GM21576 (cell line): ENCODE measurements around the gene PDE11A.

ENCODE experiments used
- ATAC-seq: cut with Tn5 transposase; IDR thresholded peaks from one replicate; pipeline ENCODE4 v1.9.1; 2021; ENCODE audit warnings: mild to moderate bottlenecking, moderate library complexity; ENCODE audit not compliant: unreplicated experiment

Gene PDE11A

GRCh38 chr2:177705511-177706173, 366.9 kb downstream of the PDE11A start:
- no peak for ATAC-seq

DNA sequence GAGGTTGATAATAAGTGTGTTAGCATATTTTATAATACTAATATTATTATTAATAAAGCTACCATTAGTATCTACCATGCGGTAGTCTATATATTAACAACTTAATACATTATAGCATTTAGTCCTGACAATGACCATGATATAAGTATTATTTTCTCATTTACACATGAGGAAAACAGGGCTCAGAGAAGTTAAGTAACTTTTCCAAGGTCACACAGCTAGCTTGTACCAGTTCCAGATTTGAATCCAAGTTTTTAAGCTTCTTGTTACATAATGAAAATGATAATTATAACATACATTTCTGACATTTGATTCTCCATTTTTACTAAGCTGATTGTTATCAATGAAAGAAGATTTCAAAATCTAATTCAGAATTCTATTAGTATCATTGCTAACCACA, 369.4 kb downstream of the PDE11A start:
- ATAC-seq: no peak

DNA sequence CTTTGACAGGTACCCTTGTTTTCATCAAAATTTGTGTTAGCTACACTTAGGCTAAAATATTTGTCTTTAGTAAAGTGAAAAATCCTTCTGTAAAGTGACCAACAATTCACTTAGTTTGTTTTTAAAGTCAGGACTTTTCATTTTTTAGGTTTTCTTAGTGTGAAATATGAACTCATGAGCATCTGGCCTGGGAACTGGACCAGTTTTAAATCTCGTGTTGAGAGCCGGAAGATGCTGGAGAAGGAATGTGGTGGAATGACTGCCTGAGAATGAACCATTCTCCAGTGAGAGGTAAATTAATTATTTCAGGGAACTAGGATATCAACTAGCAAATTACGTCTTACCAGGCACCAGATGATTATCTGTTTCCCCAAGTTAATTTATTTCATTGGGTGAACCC, 374.3 kb downstream of the PDE11A start:
- no peak for ATAC-seq

DNA sequence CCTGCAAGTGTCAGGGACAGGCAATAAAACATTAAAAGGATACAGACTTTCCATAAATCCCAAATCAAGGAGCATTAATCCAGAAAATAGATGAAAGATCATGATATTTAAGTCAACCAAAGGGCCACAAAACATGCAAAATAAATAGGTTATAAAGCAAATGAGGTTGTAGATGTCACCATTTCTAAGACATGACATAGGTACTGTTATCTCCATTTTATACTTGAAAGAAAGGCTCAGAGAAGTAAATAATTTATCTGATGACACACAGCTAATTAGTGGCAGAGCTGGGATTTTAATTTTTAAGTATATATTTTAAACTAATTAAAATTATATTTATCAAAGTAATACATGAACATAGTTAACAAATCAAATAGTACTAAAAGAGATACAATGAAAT, 378.2 kb downstream of the PDE11A start:
- ATAC-seq: no peak

DNA sequence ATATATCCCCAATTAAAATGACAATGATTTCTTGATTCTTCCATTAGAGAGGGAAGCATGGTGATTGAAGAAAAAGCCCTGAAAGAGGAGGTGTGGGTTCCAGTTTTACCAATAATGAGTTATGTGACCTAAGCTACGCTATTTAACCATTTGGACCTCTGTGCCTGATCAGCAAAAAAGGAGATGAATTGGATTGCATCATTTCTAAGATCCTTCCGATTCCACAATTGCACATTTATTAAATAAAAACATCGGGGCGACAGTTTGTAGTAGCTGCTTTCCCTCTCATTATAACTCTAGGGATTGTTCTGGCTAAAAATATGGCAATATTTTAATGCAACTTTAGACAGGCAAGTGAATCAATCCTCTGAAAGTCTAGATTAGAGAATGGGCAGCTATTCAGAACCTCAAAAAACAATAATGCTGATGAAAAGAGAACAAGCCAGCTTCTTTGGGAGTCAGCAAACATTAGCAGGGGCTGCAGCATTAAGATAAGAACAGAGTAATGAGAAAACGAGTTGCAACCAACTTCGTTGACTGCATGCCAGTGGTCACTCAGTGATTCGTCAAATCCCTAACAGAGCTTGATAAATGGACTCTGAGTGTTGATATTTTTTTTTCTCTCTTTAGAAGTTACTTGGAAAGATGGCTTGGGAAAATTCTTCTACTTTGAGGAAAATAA, 378.8 kb downstream of the PDE11A start:
- ATAC-seq: no peak

DNA sequence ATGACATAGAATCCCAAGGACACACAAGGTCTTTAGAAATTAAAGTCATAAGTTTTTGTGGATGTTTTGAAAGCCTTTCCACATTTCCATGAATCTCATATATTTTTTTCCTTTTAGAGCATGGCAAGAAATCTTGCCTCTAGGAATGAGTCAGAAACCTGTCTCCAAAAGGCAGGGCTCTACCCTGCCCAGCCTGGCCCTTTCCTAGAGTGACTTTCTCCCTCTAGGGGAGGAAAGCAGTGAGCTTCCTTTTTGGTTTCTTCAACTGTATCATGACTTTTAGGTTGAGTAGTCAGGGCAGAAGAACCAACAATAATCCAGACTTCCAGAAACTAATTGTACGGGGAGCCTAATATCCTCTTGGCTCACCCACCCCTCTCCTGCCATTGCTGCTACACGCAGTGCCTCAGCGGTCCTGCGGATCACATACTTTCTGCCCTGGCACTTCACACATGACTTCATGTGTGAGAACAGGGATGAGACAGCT, 379.8 kb downstream of the PDE11A start:
- ATAC-seq: no peak

DNA sequence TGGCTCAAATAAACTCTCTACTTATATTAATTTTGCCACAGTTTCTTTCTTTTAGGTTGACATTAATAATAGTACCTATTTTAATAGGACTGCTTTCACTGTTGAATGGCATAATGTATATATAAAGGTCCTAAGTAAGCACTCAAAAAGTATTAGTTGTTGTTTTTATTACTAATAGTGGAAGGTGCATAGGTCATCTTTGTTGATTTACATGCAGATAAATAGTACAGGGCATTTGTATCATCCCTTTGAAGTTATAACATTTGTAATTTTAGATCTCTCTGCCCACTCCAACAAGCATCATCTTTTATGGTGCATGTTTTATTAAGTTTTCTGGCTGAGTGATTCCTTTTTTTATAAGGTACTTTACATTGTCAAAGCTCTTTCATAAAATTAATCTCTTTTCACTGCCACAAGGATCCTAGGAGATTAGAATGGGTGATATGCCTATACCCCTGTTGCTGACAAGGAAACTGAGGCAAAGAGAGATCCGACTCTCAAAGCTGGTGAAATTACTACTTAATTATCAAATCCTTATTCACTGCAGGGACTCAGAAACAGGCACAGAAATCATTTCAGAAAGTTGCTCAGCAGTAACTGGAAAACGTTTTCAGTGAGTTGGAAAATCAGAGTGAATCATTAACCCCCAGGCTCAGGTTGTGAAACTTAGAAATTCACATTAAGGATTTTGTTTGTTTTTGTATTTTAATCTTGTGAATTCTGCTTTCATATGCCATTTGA, 380.4 kb downstream of the PDE11A start:
- ATAC-seq: no peak

- ATAC-seq: no peak
These were observed 381.4 kb downstream of the PDE11A start for GRCh38 chr2:177691177-177691576.

DNA sequence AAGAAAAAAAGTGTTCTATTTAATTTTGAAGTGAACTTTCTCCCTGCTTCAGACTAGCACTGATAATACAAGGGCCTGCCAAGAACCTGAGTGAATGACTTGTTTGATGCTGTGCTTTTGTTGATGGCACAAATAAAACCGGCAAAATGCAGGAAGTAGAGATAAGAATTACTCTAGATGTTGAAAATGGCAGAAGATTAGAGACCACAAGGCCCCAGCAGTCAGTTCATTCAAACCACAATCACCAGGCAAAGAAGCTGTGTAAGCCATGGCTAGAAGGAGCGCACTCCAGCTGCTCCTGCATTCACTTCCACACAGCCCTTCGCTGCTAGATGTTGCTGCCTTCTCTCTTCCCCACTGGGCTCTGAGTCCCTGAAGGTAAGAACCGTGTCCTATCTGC, 383.0 kb downstream of the PDE11A start:
- ATAC-seq: no peak

DNA sequence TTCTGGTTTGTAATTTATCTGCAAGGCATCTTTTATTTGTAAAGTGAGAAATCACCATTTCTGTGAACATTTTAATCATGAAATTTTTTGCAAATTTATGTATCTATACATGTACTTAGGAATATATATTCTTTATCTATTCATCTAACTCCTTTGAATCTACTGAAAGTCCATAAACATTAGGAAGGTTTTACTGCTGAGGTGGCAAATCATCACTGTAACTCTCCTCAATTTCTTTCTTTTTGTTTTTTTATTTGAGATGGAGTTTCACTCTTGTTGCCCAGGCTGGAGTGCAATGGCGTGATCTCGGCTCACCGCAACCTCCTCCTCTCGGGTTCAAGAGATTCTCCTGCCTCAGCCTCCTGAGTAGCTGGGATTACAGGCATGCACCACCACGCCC, 383.7 kb downstream of the PDE11A start:
- ATAC-seq: no peak

- no peak for ATAC-seq
These were observed 388.9 kb downstream of the PDE11A start for GRCh38 chr2:177683661-177684069.

DNA sequence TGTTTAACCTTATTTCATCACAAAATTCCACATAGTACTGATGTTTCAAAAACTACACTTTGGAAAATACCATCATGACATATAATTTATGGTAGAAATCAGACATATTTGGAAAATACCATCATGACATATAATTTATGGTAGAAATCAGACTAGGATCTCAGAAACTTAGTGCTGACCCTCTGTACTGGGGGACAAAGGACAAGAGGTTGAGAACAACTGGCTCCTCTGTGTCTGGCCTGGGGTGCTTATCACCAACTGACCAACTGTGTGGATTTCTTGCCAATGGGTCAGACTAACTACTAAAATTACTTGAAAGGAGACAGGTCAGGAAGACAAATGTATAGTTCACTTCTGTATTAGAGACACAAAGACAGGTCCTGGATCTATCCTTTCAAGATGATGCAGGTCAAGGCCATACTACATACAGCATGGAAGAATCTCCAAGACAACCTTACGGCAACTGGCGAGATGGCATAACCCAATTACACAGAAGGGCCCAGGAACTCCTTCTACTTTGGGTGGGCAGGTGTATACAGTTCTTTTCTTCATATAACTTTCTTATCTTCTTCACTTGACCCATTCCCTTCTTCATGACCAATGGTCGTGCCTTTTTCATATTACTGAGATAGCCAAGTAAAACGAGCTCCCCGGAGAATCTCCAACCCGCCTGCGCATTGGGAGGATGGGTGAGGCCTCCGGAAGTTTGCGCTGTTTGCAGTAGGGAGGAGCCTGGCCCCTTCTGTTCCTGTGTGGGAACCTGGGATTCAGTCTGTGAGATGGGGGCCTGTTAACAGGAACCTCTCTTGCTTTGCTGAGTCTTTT, 389.5 kb downstream of the PDE11A start:
- ATAC-seq: no peak

DNA sequence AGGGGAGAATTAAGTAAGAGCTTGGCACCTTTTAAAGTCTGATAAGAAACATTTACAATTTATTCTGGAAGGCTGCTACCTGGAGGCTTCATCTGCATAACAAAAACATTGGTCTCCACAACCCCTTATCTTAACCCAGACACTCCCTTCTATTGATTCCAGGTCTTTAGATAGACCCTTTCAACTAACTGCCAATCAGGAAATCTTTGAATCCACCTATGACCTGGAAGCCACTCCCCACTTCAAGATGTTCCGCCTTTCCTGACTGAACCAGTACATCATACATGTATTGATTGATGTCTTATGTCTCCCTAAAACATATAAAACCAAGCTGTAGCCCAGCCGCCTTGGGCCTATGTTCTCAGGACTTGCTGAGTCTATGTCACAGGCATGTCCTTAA, 390.6 kb downstream of the PDE11A start:
- ATAC-seq: no peak

- no peak for ATAC-seq
These were observed 391.5 kb downstream of the PDE11A start for GRCh38 chr2:177680866-177681712.

DNA sequence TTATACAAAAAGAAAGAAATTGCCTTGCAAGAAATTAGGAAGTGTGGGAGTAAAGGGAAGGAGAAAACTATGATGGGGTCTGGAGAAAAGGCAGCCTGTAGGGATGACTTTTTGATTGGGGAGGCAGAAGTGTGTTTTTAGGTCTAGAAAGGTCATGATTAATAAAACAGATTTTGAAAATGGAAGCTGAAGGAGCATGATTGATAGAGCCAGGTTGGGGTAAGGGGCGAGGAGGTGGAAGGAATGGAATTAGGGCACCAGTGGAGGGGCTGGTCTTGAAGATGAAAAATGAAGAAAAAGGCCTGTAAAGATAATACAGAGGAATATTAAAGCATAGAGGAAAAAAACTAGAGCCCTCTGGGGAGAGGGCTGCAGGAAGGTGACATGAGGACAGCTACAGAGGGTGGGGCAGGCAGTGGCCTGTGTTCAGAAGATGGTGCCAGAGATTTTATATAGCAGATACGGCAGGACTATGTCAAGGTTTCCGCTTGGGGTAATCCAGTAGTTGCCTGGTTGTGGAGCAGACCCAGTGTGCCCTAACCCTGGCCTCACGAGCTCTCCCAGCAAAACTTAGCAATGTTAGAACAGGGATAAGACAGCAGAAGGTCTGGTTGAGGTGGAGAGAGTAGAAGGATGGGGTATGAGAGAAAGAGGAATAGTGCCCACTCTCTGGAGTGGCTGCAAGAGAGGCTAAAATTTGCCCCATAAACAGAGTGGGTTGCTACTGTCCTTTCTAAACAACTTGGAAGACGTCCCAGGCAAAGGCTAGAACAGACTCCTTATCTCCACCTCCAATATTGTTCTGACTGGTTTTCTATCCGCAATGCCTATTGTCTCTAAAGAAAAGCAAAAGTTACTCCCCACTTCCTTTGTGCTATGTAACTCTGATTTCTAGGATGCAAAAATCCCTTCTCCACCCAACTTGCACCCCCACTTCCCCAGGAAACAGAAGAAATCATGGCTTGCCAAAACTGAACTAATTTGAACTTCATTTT, 392.7 kb downstream of the PDE11A start:
- no peak for ATAC-seq

GRCh38 chr2:177678939-177679338, 393.6 kb downstream of the PDE11A start:
- no peak for ATAC-seq

GRCh38 chr2:177676636-177677035, 395.9 kb downstream of the PDE11A start:
- no peak for ATAC-seq

DNA sequence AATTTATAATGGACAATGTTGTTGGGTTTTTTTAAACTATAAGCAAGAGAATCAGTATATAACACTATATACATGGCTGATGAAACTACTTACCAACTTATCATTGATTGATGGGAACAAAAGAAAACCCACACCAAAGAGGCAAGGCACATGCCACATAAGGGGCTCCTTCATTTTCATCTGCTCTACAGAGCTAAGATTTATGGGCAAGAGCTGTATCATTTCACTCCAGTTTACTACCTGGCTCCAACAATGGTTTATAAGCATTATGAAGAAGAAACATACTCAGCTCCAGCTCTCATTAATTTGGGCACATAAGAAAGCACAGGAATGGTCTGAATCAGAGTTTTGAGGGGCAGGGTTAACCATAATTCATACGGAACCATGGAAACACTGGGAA, 396.8 kb downstream of the PDE11A start:
- ATAC-seq: no peak

- ATAC-seq: no peak
These were observed 397.2 kb downstream of the PDE11A start for GRCh38 chr2:177675350-177675821.
